IMR-90 (cell line): Measurements from ENCODE around the gene OLFML3. TPM values are rescaled to one million over a fixed set of nuclear protein-coding genes. Genes with fewer than 3 reads are reported as not detected.

Source experiments
- ATAC-seq: fragments of 200-7000 bp; cut with Tn5 transposase; 2 replicates; pipeline ENCODE4 v1.9.1; 2020; ENCODE audit warnings: low read depth, mild to moderate bottlenecking, moderate library complexity
- BruUV-seq: library from RNA; stranded (reverse); fragments of 400-500 nt; replicated peaks from 2 replicates; lab custom pipeline; 2021; lab: Mats Ljungman, UMichigan
- CTCF ChIA-PET: fragments of 300-600 bp; formaldehyde crosslinking; extraction: SDS; loops from one replicate; lab custom pipeline; 2021; ENCODE audit warnings: antibody characterized with exemption; lab: Yijun Ruan, JAX
- POLR2A ChIA-PET: fragments of 300-600 bp; sonication (Branson Sonifier 250); formaldehyde crosslinking; loops from one replicate; lab custom pipeline; 2022; ENCODE audit warnings: antibody characterized with exemption; ENCODE audit not compliant: unreplicated experiment; lab: Charles Lee
- DNase-seq: peaks from one replicate; pipeline ENCODE4 v3.0.0; 2013
- H2AFZ ChIP-seq: replicated peaks from 2 replicates; pipeline ENCODE3; 2013; ENCODE audit warnings: low read length, mild to moderate bottlenecking; ENCODE audit not compliant: poor library complexity
- H2AK5ac ChIP-seq: 2 replicates; pipeline ENCODE4 v1.6.1; 2013; ENCODE audit warnings: low read depth, low read length, inconsistent platforms
- H2AK9ac ChIP-seq: replicated peaks from 2 replicates; pipeline ENCODE3; 2013; ENCODE audit warnings: mild to moderate bottlenecking, low read depth, low read length, moderate library complexity; ENCODE audit not compliant: poor library complexity
- H2BK120ac ChIP-seq: 2 replicates; pipeline ENCODE4 v1.6.1; 2013; ENCODE audit warnings: low read depth, low read length, inconsistent platforms
- H2BK15ac ChIP-seq: 3 replicates; pipeline ENCODE4 v1.6.1; 2013; ENCODE audit warnings: low read depth, low read length, inconsistent platforms
- H2BK20ac ChIP-seq: 2 replicates; pipeline ENCODE4 v1.6.1; 2013; ENCODE audit warnings: low read depth, mild to moderate bottlenecking, inconsistent platforms, low read length, moderate library complexity
- H2BK5ac ChIP-seq: 2 replicates; pipeline ENCODE4 v1.6.1; 2013; ENCODE audit warnings: mild to moderate bottlenecking, low read depth, low read length, inconsistent platforms; ENCODE audit not compliant: poor library complexity, severe bottlenecking
- H3K14ac ChIP-seq: replicated peaks from 2 replicates; pipeline ENCODE4 v1.6.1; 2013; ENCODE audit warnings: low read depth, low read length, inconsistent platforms
- H3K18ac ChIP-seq: 2 replicates; pipeline ENCODE4 v1.6.1; 2013; ENCODE audit warnings: low read depth, low read length, control low read depth
- H3K23ac ChIP-seq: 2 replicates; pipeline ENCODE4 v1.6.1; 2013; ENCODE audit warnings: low read depth, low read length, inconsistent platforms
- H3K27ac ChIP-seq: 2 replicates; pipeline ENCODE4 v1.5.1; 2013; ENCODE audit warnings: mild to moderate bottlenecking, control low read depth, low read length; ENCODE audit not compliant: insufficient read depth
- H3K27me3 ChIP-seq: 2 replicates; pipeline ENCODE4 v1.6.1; 2013; ENCODE audit warnings: low read length; ENCODE audit not compliant: control insufficient read depth, insufficient read depth
- H3K36me3 ChIP-seq: 2 replicates; pipeline ENCODE4 v1.6.1; 2013; ENCODE audit warnings: low read length, mixed read lengths; ENCODE audit not compliant: control insufficient read depth, insufficient read depth
- H3K4ac ChIP-seq: 2 replicates; pipeline ENCODE4 v1.6.1; 2013; ENCODE audit warnings: low read depth, low read length, inconsistent platforms
- H3K4me1 ChIP-seq: 2 replicates; pipeline ENCODE4 v1.6.1; 2013; ENCODE audit warnings: low read length, mixed read lengths; ENCODE audit not compliant: control insufficient read depth, insufficient read depth
- H3K4me2 ChIP-seq: 2 replicates; pipeline ENCODE4 v1.6.1; 2013; ENCODE audit warnings: low read depth, mild to moderate bottlenecking, control low read depth, low read length, moderate library complexity
- H3K4me3 ChIP-seq: 2 replicates; pipeline ENCODE4 v1.5.1; 2013; ENCODE audit warnings: low read depth, mild to moderate bottlenecking, control low read depth, low read length, moderate library complexity; ENCODE audit not compliant: insufficient read depth
- H3K56ac ChIP-seq: 2 replicates; pipeline ENCODE4 v1.6.1; 2013; ENCODE audit warnings: low read length, inconsistent platforms; ENCODE audit not compliant: insufficient read depth; ENCODE audit errors: extremely low read depth
- H3K79me1 ChIP-seq, 2 experiments: 2 replicates each; pipeline ENCODE4 v1.6.1; 2013; ENCODE audit warnings: low read length in 2 of 2, inconsistent platforms in 1 of 2, low read depth in 1 of 2
- H3K9ac ChIP-seq: 2 replicates; pipeline ENCODE4 v1.6.1; 2013; ENCODE audit warnings: low read depth, low read length, control low read depth
- H3K9me1 ChIP-seq: 2 replicates; pipeline ENCODE4 v1.6.1; 2013; ENCODE audit warnings: low read length, inconsistent platforms; ENCODE audit not compliant: insufficient read depth
- H3K9me3 ChIP-seq: 2 replicates; pipeline ENCODE4 v1.6.1; 2013; ENCODE audit warnings: low read length; ENCODE audit not compliant: control insufficient read depth, insufficient read depth
- H4K20me1 ChIP-seq: 2 replicates; pipeline ENCODE4 v1.6.1; 2013; ENCODE audit warnings: low read length, inconsistent platforms; ENCODE audit not compliant: insufficient read depth
- H4K5ac ChIP-seq: 2 replicates; pipeline ENCODE4 v1.6.1; 2013; ENCODE audit warnings: mild to moderate bottlenecking, low read depth, low read length, control low read depth
- H4K8ac ChIP-seq, 2 experiments: 2 replicates each; pipeline ENCODE4 v1.6.1; 2013; ENCODE audit warnings: low read depth in 2 of 2, low read length in 2 of 2, control low read depth in 1 of 2, inconsistent platforms in 1 of 2
- H4K91ac ChIP-seq: 2 replicates; pipeline ENCODE4 v1.6.1; 2013; ENCODE audit warnings: low read depth, low read length, inconsistent platforms; ENCODE audit not compliant: insufficient read depth
- CTCF ChIP-seq: conservative IDR thresholded peaks from 2 replicates; pipeline ENCODE4 v1.5.1; 2012; ENCODE audit warnings: mild to moderate bottlenecking, low read depth, low read length, improper control_type of control experiment
- MAZ ChIP-seq: IDR thresholded peaks from 2 replicates; pipeline ENCODE4 v1.6.1; 2012; ENCODE audit warnings: low read depth, mild to moderate bottlenecking, low read length, improper control_type of control experiment, moderate library complexity, borderline replicate concordance
- RAD21 ChIP-seq: IDR thresholded peaks from 2 replicates; pipeline ENCODE4 v1.6.1; 2012; ENCODE audit warnings: low read length, improper control_type of control experiment
- RCOR1 ChIP-seq: IDR thresholded peaks from 2 replicates; pipeline ENCODE4 v1.6.1; 2012; ENCODE audit warnings: mild to moderate bottlenecking, low read length, improper control_type of control experiment; ENCODE audit not compliant: insufficient replicate concordance
- SMC3 ChIP-seq: fragments of 150-350 bp; IDR thresholded peaks from 2 replicates; pipeline ENCODE4 v1.6.1; 2016; ENCODE audit warnings: low read depth, mild to moderate bottlenecking, antibody characterized with exemption, low read length, moderate library complexity
- WGBS, 2 experiments: methylation state at CpG; one replicate each; pipeline versions ENCODE4 v1.1.5 to v1.1.7; 2013; ENCODE audit warnings: missing lambda C conversion rate in 2 of 2; ENCODE audit not compliant: insufficient read length in 1 of 2; ENCODE audit errors: extremely low coverage in 2 of 2; 5-methylcytosine and 5-hydroxymethylcytosine counted together
- dilution Hi-C: fragments of 300-500 bp; cut with HindIII; formaldehyde crosslinking; loops from one replicate; pipeline ENCODE4 v1.14.3; 2018; ENCODE audit warnings: low sequenced_read_pairs; ENCODE audit not compliant: unreplicated experiment
- in situ Hi-C: fragments of 300-500 bp; cut with MboI; formaldehyde crosslinking; loops from 3 replicates; pipeline ENCODE4 v1.14.3; 2019; ENCODE audit warnings: low sequenced_read_pairs, inconsistent platforms, mixed read lengths
- intact Hi-C: fragments of 100-400 bp; cut with micrococcal nuclease; formaldehyde crosslinking; loops from 2 replicates; pipeline ENCODE4 v1.10.0; 2022
- polyA plus RNA-seq, 3 experiments: library from polyadenylated mRNA; depleted of rRNA; stranded (reverse); fragments of >200 nt; gene quantifications; 2 replicates each; pipeline ENCODE4 v1.2.3, GENCODE V29; 2012; ENCODE audit warnings: low replicate concordance in 1 of 3
- total RNA-seq: library from RNA; depleted of rRNA; stranded (reverse); fragments of >200 nt; gene quantifications from 2 replicates; pipeline ENCODE4 v1.2.3, GENCODE V29; 2012

Gene OLFML3
- total and polyA plus RNA-seq, 2 of the 4 experiments (the other 2 are of a cell fraction) = 40.9 to 71.3 TPM

- peak; percentile 59 for DNase-seq
- Histone ChIP-seq H4K20me1 (no peaks in the 10 kb centered on the region; the same call in 1 of the 2 replicates), H3K9ac (no peak overlapping the region), H3K36me3 (peaks cover 17% of the 10 kb centered on the region), H3K4me2 (0 out of 2 replicates have a peak overlapping the region, but pooled peaks have one; percentile 21), H2BK5ac (no peak overlapping the region), H3K79me1 (peaks cover 0 to 33% of the 10 kb centered on the region in 2 experiments; a peak in 2 of 4 replicates), H2AK9ac (no peak overlapping the region), H4K91ac (no peak overlapping the region), H3K27ac (no peak overlapping the region; the same call in 1 of the 2 replicates), H2BK15ac (no peak overlapping the region), H3K4me3 (no peak overlapping the region), H3K27me3 (no peaks in the 10 kb centered on the region), H3K23ac (no peak overlapping the region), H2AFZ (no peak overlapping the region), H3K9me3 (no peaks in the 10 kb centered on the region), H4K5ac (no peak overlapping the region), H3K4me1 (peaks cover 18% of the 10 kb centered on the region), H2BK20ac (no peak overlapping the region), H4K8ac (no peak overlapping the region), H2AK5ac (no peak overlapping the region), H2BK120ac (no peak overlapping the region; the same call in 1 of the 2 replicates), H3K14ac (0 out of 2 replicates have a peak overlapping the region, but pooled peaks have one; percentile 15), H3K4ac (peak overlapping the region; percentile 33; the same call in 1 of the 2 replicates), H3K9me1 (peaks cover 17% of the 10 kb centered on the region; the same call in 1 of the 2 replicates), H3K56ac (no peak overlapping the region), H3K18ac (no peak overlapping the region)
- dilution Hi-C loops (no loop called here), intact Hi-C loops (loop anchor here (2.0 to 5.0 kb wide), 6 partner anchors 456 to 981 kb away; partner anchors contain the start of genes BCAS2, CSDE1 and TRIM33), in situ Hi-C loops (no loop called here)
- ATAC-seq = peak; percentile 27; the same call in 1 of the 2 replicates
- ChIA-PET POLR2A (no interaction called here), CTCF (interaction anchor here (0.8 to 4.4 kb wide), 9 partner anchors 13 to 370 kb away, joined by 3 to 30 read pairs (median 3); no protein-coding TSS in a partner anchor)
- TF ChIP-seq CTCF (peak; percentile 50), MAZ (no peak), SMC3 (peak; percentile 26; the same call in 1 of the 2 replicates), RCOR1 (no peak), RAD21 (peak; percentile 44)
- WGBS, 2 experiments = no CpG with 5 or more reads among the region's 4 CpGs
- no TSS peak for BruUV-seq
These were observed 2.5 kb upstream of the OLFML3 start for GRCh38 chr1:113976609-113977278.
